Coronary artery (tissue), 2 donors: ENCODE data around the gene UTS2R.

ENCODE experiments used
- DNase-seq: peaks from one replicate; pipeline ENCODE4 v3.0.0-alpha.2; 2017; ENCODE audit warnings: low spot score
- H3K27ac ChIP-seq, 2 donors: fragments of 200-600 bp; sonication (generic); one replicate each; pipeline ENCODE4 v1.5.1; 2016 to 2019
- H3K4me3 ChIP-seq: fragments of 200-600 bp; sonication (generic); 2 replicates; pipeline ENCODE4 v1.5.1; 2016; ENCODE audit warnings: mild to moderate bottlenecking, moderate library complexity
- CTCF ChIP-seq: fragments of 200-600 bp; sonication (generic); IDR thresholded peaks from one replicate; pipeline ENCODE4 v1.5.1; 2019; ENCODE audit warnings: antibody characterized with exemption

Gene UTS2R

GRCh38 chr17:82382933-82383255, 11.3 kb downstream of the UTS2R start:
- Histone ChIP-seq H3K27ac (no peak overlapping the region), H3K4me3 (no peak overlapping the region)
- TF ChIP-seq CTCF = no peak
- no peak for DNase-seq

GRCh38 chr17:82383411-82383810, 11.8 kb downstream of the UTS2R start:
- DNase-seq = no peak
- no peak overlapping the region for H3K27ac ChIP-seq
- TF ChIP-seq CTCF = no peak
- no peak overlapping the region for H3K4me3 ChIP-seq

GRCh38 chr17:82384051-82384729, 12.6 kb downstream of the UTS2R start:
- DNase-seq = no peak
- Histone ChIP-seq H3K4me3 (no peak overlapping the region), H3K27ac (no peak overlapping the region)
- TF ChIP-seq CTCF = no peak

- no peak for TF ChIP-seq CTCF
- no peak for DNase-seq
- Histone ChIP-seq H3K4me3 (peak overlapping the region; percentile 28), H3K27ac (no peak overlapping the region)
These were observed 13.3 kb downstream of the UTS2R start for GRCh38 chr17:82384730-82385481.

GRCh38 chr17:82385559-82386254, 14.1 kb downstream of the UTS2R start:
- no peak overlapping the region for H3K27ac ChIP-seq
- no peak for TF ChIP-seq CTCF
- DNase-seq = no peak
- H3K4me3 ChIP-seq = peak overlapping the region; percentile 28

GRCh38 chr17:82386255-82386831, 14.8 kb downstream of the UTS2R start:
- TF ChIP-seq CTCF = no peak
- no peak for DNase-seq
- no peak overlapping the region for H3K27ac ChIP-seq
- H3K4me3 ChIP-seq = no peak overlapping the region
